ENCODE measurements around the gene CLCNKA. TPM values are rescaled to one million over a fixed set of nuclear protein-coding genes. Genes with fewer than 3 reads are reported as not detected.

Gene CLCNKA
- total RNA-seq, result not detected in 2 replicates

DNA sequence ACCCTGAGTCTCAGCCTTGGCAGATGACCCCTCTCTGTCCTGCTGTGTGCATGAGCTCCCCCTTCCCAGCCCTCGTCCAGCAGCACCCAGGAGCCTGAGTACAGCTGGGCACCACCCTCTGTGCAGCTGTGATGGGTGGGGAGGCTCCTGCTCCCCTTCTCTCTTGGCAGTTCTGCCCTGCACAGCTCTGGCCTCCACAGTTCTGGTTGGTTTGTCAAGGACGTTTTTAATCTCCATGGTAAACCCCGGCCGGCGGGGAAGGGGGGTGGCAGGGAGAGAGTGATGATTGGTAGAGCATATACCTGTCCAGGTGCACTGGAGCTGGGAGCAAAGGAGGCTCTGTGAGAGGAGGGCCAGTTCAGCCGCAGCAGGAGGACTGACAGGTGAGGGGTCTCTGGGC, at the start of gene CLCNKA:
Gene CLCNKA, plus strand, starts transcription at position 356 of the 400 bp plus-strand sequence. CDS start 584 bp downstream, outside the sequence.

GRCh38 chr1:15975805-15976680, 45.8 kb upstream of the CLCNKA start, which contains the start of gene ZBTB17:
Gene ZBTB17 (minus strand): TSS chr1:15976101. CDS start chr1:15948495, 27,606 bp downstream.

GRCh38 chr1:16017461-16018303, 4.2 kb upstream of the CLCNKA start, which contains the start of gene HSPB7:
Gene HSPB7 (minus strand): TSS chr1:16018043. CDS start chr1:16017963, 80 bp downstream.

DNA sequence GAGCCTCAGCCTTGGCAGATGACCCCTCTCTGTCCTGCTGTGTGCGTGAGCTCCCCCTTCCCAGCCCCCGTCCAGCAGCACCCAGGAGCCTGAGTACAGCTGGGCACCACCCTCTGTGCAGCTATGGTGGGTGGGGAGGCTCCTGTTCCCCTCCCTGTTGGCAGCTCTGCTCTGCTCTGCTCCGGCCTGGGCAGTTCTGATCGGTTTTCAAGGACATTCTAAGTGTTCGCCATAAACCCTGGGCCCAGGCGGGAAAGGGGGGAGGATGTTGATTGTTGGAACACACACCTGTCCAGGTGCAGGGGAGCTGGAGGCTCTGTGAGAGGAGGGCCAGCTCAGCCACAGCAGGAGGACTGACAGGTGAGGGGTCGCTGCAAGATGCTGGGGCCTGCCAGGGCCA, 21.7 kb downstream of the CLCNKA start, which contains the start of gene CLCNKB:
Gene CLCNKB, plus strand, starts transcription at position 262 of the 400 bp plus-strand sequence. CDS start 711 bp downstream, outside the sequence.

DNA sequence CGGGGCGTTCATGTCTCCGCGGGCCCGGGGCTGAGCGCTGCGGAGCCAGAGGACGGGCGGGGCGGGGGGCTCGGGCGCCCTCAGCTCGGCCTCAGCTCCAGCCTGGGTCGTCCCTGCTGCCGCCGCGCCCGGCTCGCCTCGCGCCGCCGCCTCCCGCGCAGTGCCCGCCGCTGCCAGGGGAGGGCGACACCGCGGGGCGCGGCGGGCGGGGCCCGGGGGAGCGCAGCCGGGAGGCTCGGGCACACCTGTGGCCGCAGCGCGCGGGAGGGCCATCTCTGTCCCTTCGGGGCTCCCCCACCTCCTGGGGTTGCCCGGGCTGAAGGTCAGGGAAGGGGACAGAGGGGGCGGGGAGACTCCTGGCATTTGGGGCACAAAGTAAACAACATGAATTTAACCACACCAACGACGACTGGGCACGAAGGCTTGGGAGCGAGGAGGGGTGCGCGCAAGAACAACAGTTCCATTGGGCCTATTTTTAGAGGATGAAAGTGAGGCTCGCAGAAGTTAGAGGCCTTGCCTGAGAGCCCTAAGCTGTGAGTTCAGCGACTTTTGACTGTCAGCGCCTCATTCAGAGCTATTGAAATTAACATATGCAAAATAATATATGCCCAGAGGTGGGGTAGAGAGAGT, 51.8 kb downstream of the CLCNKA start, which contains the start of gene FAM131C:
Gene FAM131C, minus strand, starts transcription at position 162 of the 630 bp plus-strand sequence. CDS start 209 bp downstream, outside the sequence.

Other genes starting within 250 kb of the CLCNKA start
- 0.89 and 1.2 TPM in 2 replicates for gene UQCRHL, start 214.4 kb upstream of the CLCNKA start, total RNA-seq
- 4.5 and 4.7 TPM in 2 replicates for gene SPEN, start 174.3 kb upstream of the CLCNKA start, total RNA-seq
- 21.9 and 22.9 TPM in 2 replicates for gene ZBTB17, start 45.9 kb upstream of the CLCNKA start, total RNA-seq
- not detected in 2 replicates for gene SRARP, start 17.8 kb upstream of the CLCNKA start, total RNA-seq
- 0.84 and 0.89 TPM in 2 replicates for gene HSPB7, start 4.0 kb upstream of the CLCNKA start, total RNA-seq
- under 0.01 TPM in 1 of 2 replicates, not detected in the other for gene CLCNKB, start 21.7 kb downstream of the CLCNKA start, total RNA-seq
- gene FAM131C, start 51.6 kb downstream of the CLCNKA start, total RNA-seq, result 0.17 and 0.45 TPM in 2 replicates
- 27.9 and 29.8 TPM in 2 replicates for gene EPHA2, start 134.0 kb downstream of the CLCNKA start, total RNA-seq
- gene ARHGEF19, start 190.6 kb downstream of the CLCNKA start, total RNA-seq, result 11.6 and 11.9 TPM in 2 replicates
- gene CPLANE2, start 215.1 kb downstream of the CLCNKA start, total RNA-seq, result 16.6 and 31.6 TPM in 2 replicates

All from bronchus fibroblast of lung (primary cell).